Osteoblast (primary cell): Measurements from ENCODE around the gene CTSL. TPM values are rescaled to one million over a fixed set of nuclear protein-coding genes. Genes with fewer than 3 reads are reported as not detected.

Experiments
- DNase-seq: peaks from one replicate; pipeline ENCODE4 v3.0.0; 2011; ENCODE audit warnings: low spot score, mixed read lengths; ENCODE audit not compliant: insufficient read length; ENCODE audit errors: missing footprints
- H2AFZ ChIP-seq: 2 replicates; pipeline ENCODE4 v1.6.0; 2011; ENCODE audit warnings: mild to moderate bottlenecking, low read length
- H3K27ac ChIP-seq: 2 replicates; pipeline ENCODE4 v1.5.1; 2011; ENCODE audit warnings: mild to moderate bottlenecking, low read depth, low read length, moderate library complexity
- H3K27me3 ChIP-seq: 2 replicates; pipeline ENCODE4 v1.6.0; 2012; ENCODE audit warnings: mild to moderate bottlenecking, control low read depth, inconsistent platforms, low read length, moderate library complexity; ENCODE audit not compliant: insufficient read depth
- H3K36me3 ChIP-seq: 2 replicates; pipeline ENCODE4 v1.5.1; 2011; ENCODE audit warnings: mild to moderate bottlenecking, low read length, control low read depth, moderate library complexity; ENCODE audit not compliant: insufficient read depth
- H3K4me1 ChIP-seq: 2 replicates; pipeline ENCODE4 v1.5.1; 2011; ENCODE audit warnings: mild to moderate bottlenecking, low read length, control low read depth, moderate library complexity; ENCODE audit not compliant: insufficient read depth
- H3K4me2 ChIP-seq: 2 replicates; pipeline ENCODE4 v1.6.0; 2011; ENCODE audit warnings: mild to moderate bottlenecking, low read length; ENCODE audit not compliant: insufficient read depth
- H3K4me3 ChIP-seq: fragments of 200-600 bp; sonication (generic); 3 replicates; pipeline ENCODE4 v1.5.1; 2012; ENCODE audit warnings: mild to moderate bottlenecking, low read length, inconsistent platforms; ENCODE audit not compliant: insufficient read depth
- H3K79me2 ChIP-seq: 2 replicates; pipeline ENCODE4 v1.6.0; 2012; ENCODE audit warnings: mild to moderate bottlenecking, low read length, control low read depth, inconsistent platforms; ENCODE audit not compliant: insufficient read depth
- H3K9me3 ChIP-seq: 2 replicates; pipeline ENCODE4 v1.5.1; 2011; ENCODE audit warnings: low read depth, low read length, control low read depth
- H4K20me1 ChIP-seq: 2 replicates; pipeline ENCODE4 v1.6.0; 2012; ENCODE audit warnings: mild to moderate bottlenecking, low read length, control low read depth; ENCODE audit not compliant: insufficient read depth
- total RNA-seq: library from RNA; depleted of rRNA; stranded (reverse); fragments of >200 nt; gene quantifications from 2 replicates; pipeline ENCODE4 v1.2.3, GENCODE V29; 2012
- TF ChIP-seq, protein P1 (sequence below): IDR thresholded peaks from 2 replicates; pipeline ENCODE4 v1.5.1; 2011; ENCODE audit warnings: mild to moderate bottlenecking, low read depth, low read length, moderate library complexity; ENCODE audit errors: extremely low read depth

Gene CTSL
- total RNA-seq, 1 donor, result 384 TPM

DNA sequence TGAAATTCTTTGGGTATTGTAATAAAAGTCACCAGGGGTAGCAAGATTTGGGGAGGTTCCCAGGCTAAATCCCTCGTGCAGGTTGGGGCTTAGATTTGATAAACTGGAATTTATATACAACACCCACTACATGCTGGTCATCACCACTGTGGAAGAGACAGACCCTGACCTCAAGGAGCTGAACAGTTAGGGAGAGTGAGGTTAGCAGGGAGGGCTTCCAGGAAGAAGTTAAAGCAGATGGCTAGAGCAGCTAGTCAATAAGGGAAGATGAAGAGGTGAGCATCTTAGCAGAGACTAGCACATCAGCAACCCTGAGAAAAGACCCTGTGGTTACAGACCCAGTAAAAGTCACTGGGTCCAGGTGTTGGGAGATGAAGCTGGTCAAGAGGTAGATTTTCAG, 6.4 kb downstream of the CTSL start:
- H4K20me1 ChIP-seq, result no peaks in the 10 kb centered on the region
- DNase-seq, result no peak
- H3K79me2 ChIP-seq, result peaks cover 19% of the 10 kb centered on the region
- no peak overlapping the region for H3K27ac ChIP-seq
- no peak overlapping the region for H3K4me2 ChIP-seq
- no peaks in the 10 kb centered on the region for H3K27me3 ChIP-seq
- peaks cover 43% of the 10 kb centered on the region for H3K36me3 ChIP-seq
- TF ChIP-seq, protein P1, sequence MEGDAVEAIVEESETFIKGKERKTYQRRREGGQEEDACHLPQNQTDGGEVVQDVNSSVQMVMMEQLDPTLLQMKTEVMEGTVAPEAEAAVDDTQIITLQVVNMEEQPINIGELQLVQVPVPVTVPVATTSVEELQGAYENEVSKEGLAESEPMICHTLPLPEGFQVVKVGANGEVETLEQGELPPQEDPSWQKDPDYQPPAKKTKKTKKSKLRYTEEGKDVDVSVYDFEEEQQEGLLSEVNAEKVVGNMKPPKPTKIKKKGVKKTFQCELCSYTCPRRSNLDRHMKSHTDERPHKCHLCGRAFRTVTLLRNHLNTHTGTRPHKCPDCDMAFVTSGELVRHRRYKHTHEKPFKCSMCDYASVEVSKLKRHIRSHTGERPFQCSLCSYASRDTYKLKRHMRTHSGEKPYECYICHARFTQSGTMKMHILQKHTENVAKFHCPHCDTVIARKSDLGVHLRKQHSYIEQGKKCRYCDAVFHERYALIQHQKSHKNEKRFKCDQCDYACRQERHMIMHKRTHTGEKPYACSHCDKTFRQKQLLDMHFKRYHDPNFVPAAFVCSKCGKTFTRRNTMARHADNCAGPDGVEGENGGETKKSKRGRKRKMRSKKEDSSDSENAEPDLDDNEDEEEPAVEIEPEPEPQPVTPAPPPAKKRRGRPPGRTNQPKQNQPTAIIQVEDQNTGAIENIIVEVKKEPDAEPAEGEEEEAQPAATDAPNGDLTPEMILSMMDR, result no peak
- H3K9me3 ChIP-seq, result no peaks in the 10 kb centered on the region
- H3K4me1 ChIP-seq, result peaks cover 12% of the 10 kb centered on the region
- H2AFZ ChIP-seq, result no peak overlapping the region
- no peak overlapping the region for H3K4me3 ChIP-seq

DNA sequence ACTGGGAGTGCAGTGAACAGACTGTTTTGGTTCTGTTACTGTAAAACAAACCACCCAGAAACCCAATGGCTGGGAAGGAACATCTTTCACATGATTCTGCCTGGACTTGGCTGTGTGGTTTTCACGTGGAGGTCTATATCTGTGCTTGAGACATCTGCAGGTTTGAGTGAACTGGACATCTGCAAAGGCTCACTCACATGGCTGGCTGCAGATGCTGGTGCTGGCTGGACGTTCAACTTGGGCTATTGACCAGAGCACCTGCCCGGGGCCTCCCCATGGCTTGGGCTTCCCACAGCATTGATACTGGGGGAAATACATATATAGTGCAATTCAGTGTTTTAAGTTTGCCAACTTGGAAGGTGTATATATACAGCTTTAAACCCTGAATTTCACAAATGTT, 6.8 kb downstream of the CTSL start:
- peaks cover 15% of the 10 kb centered on the region for H3K79me2 ChIP-seq
- no peak overlapping the region for H3K27ac ChIP-seq
- TF ChIP-seq, protein P1, result no peak
- H3K27me3 ChIP-seq, result no peaks in the 10 kb centered on the region
- H3K36me3 ChIP-seq, result peaks cover 40% of the 10 kb centered on the region
- peaks cover 9% of the 10 kb centered on the region for H3K4me1 ChIP-seq
- H3K9me3 ChIP-seq, result no peaks in the 10 kb centered on the region
- no peak for DNase-seq
- no peaks in the 10 kb centered on the region for H4K20me1 ChIP-seq
- no peak overlapping the region for H3K4me3 ChIP-seq
- no peak overlapping the region for H3K4me2 ChIP-seq
- no peak overlapping the region for H2AFZ ChIP-seq

DNA sequence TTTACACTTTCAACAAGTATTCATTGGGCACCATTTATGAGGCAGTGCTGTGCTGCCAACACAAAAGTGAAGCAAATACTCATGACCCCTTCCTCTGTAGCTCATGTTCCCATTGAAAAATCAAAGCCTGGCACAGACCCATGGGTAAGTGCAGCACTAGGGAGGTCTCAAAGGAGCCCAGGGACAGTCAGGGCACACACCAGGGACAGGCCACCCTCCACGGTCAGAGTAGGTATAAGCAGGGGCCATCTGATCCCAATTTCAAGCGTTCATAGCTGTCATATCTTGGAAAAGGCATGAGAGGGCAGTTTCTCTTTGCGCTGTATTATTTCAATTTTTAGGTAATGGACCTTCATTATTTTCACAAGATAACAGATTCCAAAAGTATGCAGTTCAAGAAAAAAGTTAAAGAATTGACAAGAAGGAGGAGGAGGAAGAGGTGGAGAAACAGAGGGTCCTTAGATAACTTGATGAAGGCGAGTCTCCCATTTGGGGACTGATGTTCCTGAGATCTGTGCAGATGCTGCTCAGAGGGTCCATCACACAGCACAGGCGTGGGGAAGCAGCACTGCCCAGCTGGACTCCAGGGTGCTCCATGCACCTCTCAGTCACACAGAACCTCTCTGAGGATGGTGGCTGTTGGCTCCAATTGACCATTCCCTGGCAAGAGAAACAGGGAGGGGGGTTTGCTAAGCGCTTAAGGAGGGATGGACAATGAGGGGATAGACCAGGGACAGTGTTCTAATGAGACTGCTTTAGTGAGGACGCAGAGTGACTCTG, 7.5 kb downstream of the CTSL start:
- no peak for DNase-seq
- H3K27ac ChIP-seq, result no peak overlapping the region

DNA sequence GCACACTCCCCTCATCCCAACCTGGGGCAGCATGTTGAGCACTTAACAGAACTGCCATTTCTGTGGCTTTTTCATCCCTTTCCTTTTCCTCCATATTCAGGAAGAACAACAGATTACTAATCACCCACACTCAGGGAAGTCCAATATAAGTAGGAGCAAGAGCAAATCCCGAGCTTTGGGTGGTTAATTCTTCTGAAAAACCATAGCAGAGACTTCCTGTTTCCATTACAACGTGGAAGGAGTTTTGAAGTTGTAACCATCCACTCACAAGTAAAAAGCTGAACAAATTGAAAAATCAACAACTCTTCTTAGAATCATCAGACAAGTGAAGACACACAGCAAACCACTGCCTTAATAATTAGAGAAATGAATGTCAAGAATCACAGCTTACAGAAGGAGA, 8.2 kb downstream of the CTSL start:
- Histone ChIP-seq H3K4me2 (no peak overlapping the region), H3K4me3 (no peak overlapping the region), H4K20me1 (no peaks in the 10 kb centered on the region), H3K4me1 (no peaks in the 10 kb centered on the region), H2AFZ (peak overlapping the region; percentile 60), H3K27me3 (no peaks in the 10 kb centered on the region), H3K27ac (no peak overlapping the region), H3K79me2 (peaks cover 1% of the 10 kb centered on the region), H3K9me3 (no peaks in the 10 kb centered on the region), H3K36me3 (peaks cover 27% of the 10 kb centered on the region)
- DNase-seq, result no peak
- TF ChIP-seq, protein P1, result no peak

More for the DNA sequence above, 7.5 kb downstream of the CTSL start:
- Histone ChIP-seq H3K27me3 (no peaks in the 10 kb centered on the region), H3K4me3 (no peak overlapping the region), H2AFZ (peak overlapping the region; percentile 60), H3K9me3 (no peaks in the 10 kb centered on the region), H3K4me2 (no peak overlapping the region), H3K4me1 (peaks cover 5% of the 10 kb centered on the region), H3K36me3 (peaks cover 33% of the 10 kb centered on the region), H3K79me2 (peaks cover 8% of the 10 kb centered on the region), H4K20me1 (no peaks in the 10 kb centered on the region)
- TF ChIP-seq, protein P1, result no peak
